GM12801 (cell line): ENCODE measurements around the gene ACTR3C.

ENCODE experiments used
- CTCF ChIP-seq: IDR thresholded peaks from one replicate; pipeline ENCODE4 v1.5.1; 2011; ENCODE audit warnings: control low read depth; ENCODE audit not compliant: insufficient read length; ENCODE audit errors: extremely low read depth

ACTR3C gene

DNA sequence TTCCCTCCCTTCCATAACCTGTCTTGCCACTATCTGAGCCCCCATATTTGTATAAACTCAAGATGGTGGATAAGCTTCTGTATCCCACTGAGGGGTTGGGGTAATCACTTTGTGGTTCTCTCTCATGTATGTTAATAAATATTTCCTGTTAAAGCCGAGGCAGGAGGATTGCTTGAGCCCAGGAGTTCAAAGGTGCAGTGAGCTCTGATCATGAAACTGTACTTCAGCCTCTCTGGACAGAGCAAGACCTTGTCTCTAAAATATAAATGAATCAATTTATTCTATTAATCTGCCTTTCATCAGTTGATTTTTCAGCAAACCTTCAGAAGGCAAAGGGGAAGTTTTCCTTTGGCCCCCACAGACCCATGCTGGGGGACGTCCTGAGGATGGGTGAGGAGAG, 19.9 kb upstream of the ACTR3C start:
- TF ChIP-seq CTCF: no peak

GRCh38 chr7:150342121-150342408, 18.7 kb upstream of the ACTR3C start:
- TF ChIP-seq CTCF: no peak

DNA sequence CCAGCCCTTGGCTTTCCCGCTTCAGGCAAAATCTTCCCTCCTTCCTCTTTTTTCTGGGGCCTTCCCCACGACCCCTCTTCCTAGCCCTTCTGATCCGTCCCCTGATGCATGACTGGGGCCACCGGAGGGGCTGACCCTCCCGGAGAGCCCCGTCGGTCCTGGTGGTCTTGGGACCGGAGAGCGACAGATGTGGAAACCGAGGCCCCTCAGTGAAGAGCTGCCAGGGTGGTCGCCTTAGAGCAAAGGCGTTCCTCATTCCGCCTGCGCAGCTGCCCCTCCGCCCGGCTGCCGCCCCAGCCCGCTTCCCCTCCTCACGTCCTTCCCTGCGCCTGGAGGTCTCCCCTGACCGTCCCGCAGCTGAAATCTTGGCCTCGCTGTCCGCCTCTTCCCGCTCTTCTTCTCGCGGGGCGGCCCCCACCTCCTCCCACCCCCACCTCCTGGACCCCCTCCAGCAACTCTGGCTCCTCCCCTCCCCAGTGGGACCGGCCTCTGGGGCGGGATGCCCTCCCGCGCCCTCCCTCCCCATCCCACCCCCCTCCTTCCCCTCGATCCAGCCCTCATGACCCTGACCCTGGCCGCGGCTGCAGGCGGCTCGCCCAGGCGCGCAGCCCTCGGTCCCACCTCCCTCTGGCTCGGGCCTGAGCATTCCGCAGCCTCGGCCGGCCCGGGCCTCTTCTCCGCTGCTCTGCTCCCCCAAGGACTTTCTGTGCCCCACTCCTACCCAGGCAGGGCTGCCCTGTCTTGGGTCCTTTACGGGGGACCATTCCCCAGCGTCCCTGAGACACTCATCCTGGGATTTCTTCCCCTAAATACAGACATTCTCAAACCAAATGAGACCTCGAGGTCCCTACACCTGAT, 18.1 kb upstream of the ACTR3C start, which contains the start of gene RARRES2:
TSS of gene RARRES2 (minus strand) at position 367 of the 858 bp plus-strand sequence. CDS start 1,020 bp downstream, outside the sequence.
- TF ChIP-seq CTCF: no peak

DNA sequence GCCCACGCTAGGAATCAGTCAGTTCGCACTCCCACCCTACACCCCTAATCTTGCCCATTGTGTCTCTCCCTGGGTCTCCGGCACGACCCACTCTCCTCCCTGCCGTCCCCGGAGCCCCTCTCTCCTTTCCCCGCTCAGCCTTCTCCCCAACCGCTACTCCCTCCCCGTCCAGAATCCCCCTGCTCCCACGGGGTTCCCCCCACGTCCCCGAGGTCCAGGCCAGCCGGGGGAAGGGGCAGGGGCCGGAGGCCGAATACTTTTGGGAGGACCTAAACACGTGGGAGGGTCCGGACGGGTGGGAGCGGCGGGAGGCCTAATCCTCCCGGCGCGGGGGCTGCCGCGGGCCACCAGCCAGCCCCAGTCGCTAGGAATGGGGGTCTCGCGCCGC, 17.5 kb upstream of the ACTR3C start:
- no peak for TF ChIP-seq CTCF

- no peak for TF ChIP-seq CTCF
These were observed 16.8 kb upstream of the ACTR3C start for GRCh38 chr7:150340024-150340749.

- no peak for TF ChIP-seq CTCF
These were observed 16.1 kb upstream of the ACTR3C start for GRCh38 chr7:150339409-150339809.

DNA sequence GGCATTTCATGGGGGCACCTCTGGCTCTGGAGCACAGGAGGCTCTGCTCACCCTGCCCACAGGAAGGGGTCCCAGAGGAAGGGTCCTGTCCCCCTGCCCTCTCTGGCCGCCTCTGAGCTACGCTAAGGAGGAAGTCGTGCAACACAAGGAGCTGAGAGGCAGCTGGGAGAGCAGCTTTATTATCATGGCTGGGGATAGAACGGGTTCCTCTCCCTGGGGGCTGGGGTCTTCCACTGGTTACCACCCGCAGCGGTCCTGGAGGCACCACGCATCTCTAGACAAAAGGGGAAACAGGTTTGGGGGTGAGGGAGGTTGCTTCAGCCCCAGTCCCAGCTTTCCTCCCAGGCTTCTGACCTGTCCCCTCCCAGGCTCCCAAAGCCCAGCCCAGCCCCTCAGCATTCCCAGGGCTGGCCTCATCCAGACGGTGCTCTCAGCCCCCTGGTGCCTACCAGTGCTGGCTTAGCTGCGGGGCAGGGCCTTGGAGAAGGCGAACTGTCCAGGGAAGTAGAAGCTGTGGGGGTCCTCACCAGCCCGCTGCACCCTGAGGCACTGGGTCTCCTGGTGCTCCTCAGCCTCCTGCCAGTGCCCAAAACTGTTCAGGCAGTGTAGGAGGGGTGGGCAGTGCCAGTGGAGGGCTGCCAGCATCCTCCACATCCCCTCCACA, 15.0 kb upstream of the ACTR3C start:
- no peak for TF ChIP-seq CTCF
